Measurements from ENCODE around the gene MUC12. TPM values are rescaled to one million over a fixed set of nuclear protein-coding genes. Genes with fewer than 3 reads are reported as not detected.

MUC12 gene
- total RNA-seq, 2 experiments from 2014 or later, result 0.39 to 0.60 TPM

- H3K9me3 Mint-ChIP-seq, result no peaks in the 10 kb centered on the region
- H3K36me3 Mint-ChIP-seq (ENCODE audit: low read depth), result no peaks in the 10 kb centered on the region
- no peak for DNase-seq
- no peak overlapping the region for H3K4me3 ChIP-seq (ENCODE audit: low read length)
- H3K27ac ChIP-seq (ENCODE audit: low read depth in 1 of 2, low read length in 2 of 2), result no peak overlapping the region
- intact Hi-C loops (cut with DNase I, micrococcal nuclease), result no loop called here
- no peak for ATAC-seq (ENCODE audit: poor library complexity)
- H3K4me1 Mint-ChIP-seq (ENCODE audit: low read depth), result peaks cover 22% of the 10 kb centered on the region
- TF ChIP-seq CTCF (IDR thresholded peaks at IDR 0.05), result no peak
- no peak overlapping the region for H3K4me3 Mint-ChIP-seq
- no peak overlapping the region for H3K27ac Mint-ChIP-seq
- ChIA-PET CTCF (no interaction called here), POLR2A (no interaction called here)
- peaks cover 58% of the 10 kb centered on the region for H3K27me3 Mint-ChIP-seq
- peaks cover 61% of the 10 kb centered on the region in 2 experiments for H3K27me3 ChIP-seq (ENCODE audit: control insufficient read depth in 1 of 2, insufficient read depth in 2 of 2, low read length in 2 of 2)
- peaks cover 28% of the 10 kb centered on the region for H3K4me1 ChIP-seq (ENCODE audit: insufficient read depth, low read length)
- H3K36me3 ChIP-seq (ENCODE audit: insufficient read depth, low read length), result no peaks in the 10 kb centered on the region
- H3K9me3 ChIP-seq (ENCODE audit: control insufficient read depth in 1 of 2, insufficient read depth in 1 of 2, low read length in 2 of 2), result peaks cover 0 to 29% of the 10 kb centered on the region in 2 experiments
Observed at GRCh38 chr7:100963874-100964273, 5.5 kb upstream of the MUC12 start.

GRCh38 chr7:100964630-100965029, 4.7 kb upstream of the MUC12 start:
- Mint-ChIP-seq H3K36me3 (ENCODE audit: low read depth) (no peaks in the 10 kb centered on the region), H3K4me1 (ENCODE audit: low read depth) (peaks cover 22% of the 10 kb centered on the region), H3K4me3 (no peak overlapping the region), H3K27me3 (peaks cover 65% of the 10 kb centered on the region), H3K9me3 (no peaks in the 10 kb centered on the region), H3K27ac (no peak overlapping the region)
- CTCF ChIA-PET, result no interaction called here
- intact Hi-C loops (cut with DNase I, micrococcal nuclease), result no loop called here
- POLR2A ChIA-PET, result no interaction called here
- Histone ChIP-seq H3K9me3 (ENCODE audit: control insufficient read depth in 1 of 2, insufficient read depth in 1 of 2, low read length in 2 of 2) (peaks cover 0 to 32% of the 10 kb centered on the region in 2 experiments), H3K4me1 (ENCODE audit: insufficient read depth, low read length) (peaks cover 28% of the 10 kb centered on the region), H3K27ac (ENCODE audit: low read depth in 1 of 2, low read length in 2 of 2) (no peak overlapping the region), H3K27me3 (ENCODE audit: control insufficient read depth in 1 of 2, insufficient read depth in 2 of 2, low read length in 2 of 2) (peaks cover 61 to 66% of the 10 kb centered on the region in 2 experiments), H3K36me3 (ENCODE audit: insufficient read depth, low read length) (no peaks in the 10 kb centered on the region), H3K4me3 (ENCODE audit: low read length) (no peak overlapping the region)
- TF ChIP-seq CTCF (IDR thresholded peaks at IDR 0.05), result no peak
- DNase-seq, result no peak
- no peak for ATAC-seq (ENCODE audit: poor library complexity)

GRCh38 chr7:100965045-100965722, 4.2 kb upstream of the MUC12 start:
- no peaks in the 10 kb centered on the region for H3K9me3 Mint-ChIP-seq
- POLR2A ChIA-PET, result no interaction called here
- peaks cover 68% of the 10 kb centered on the region for H3K27me3 Mint-ChIP-seq

More at GRCh38 chr7:100965045-100965722, 4.2 kb upstream of the MUC12 start:
- Mint-ChIP-seq H3K36me3 (ENCODE audit: low read depth) (no peaks in the 10 kb centered on the region), H3K4me3 (peak overlapping the region; percentile 84), H3K4me1 (ENCODE audit: low read depth) (peaks cover 22% of the 10 kb centered on the region), H3K27ac (no peak overlapping the region)
- ATAC-seq (ENCODE audit: poor library complexity) (no peak), DNase-seq (no peak)
- H3K4me1 ChIP-seq (ENCODE audit: insufficient read depth, low read length), result peaks cover 28% of the 10 kb centered on the region
- H3K4me3 ChIP-seq (ENCODE audit: low read length), result peak overlapping the region; percentile 49
- no peak for TF ChIP-seq CTCF (IDR thresholded peaks at IDR 0.05)
- peaks cover 0 to 34% of the 10 kb centered on the region in 2 experiments for H3K9me3 ChIP-seq (ENCODE audit: control insufficient read depth in 1 of 2, insufficient read depth in 1 of 2, low read length in 2 of 2)
- H3K27me3 ChIP-seq (ENCODE audit: control insufficient read depth in 1 of 2, insufficient read depth in 2 of 2, low read length in 2 of 2), result peaks cover 60 to 63% of the 10 kb centered on the region in 2 experiments
- no peaks in the 10 kb centered on the region for H3K36me3 ChIP-seq (ENCODE audit: insufficient read depth, low read length)
- intact Hi-C loops (cut with DNase I, micrococcal nuclease), result no loop called here
- H3K27ac ChIP-seq (ENCODE audit: low read depth in 1 of 2, low read length in 2 of 2), result no peak overlapping the region
- CTCF ChIA-PET, result no interaction called here
